ENCODE results near the gene ARF1. TPM values are rescaled to one million over a fixed set of nuclear protein-coding genes. Genes with fewer than 3 reads are reported as not detected.

The ARF1 gene
- total RNA-seq, 1 experiment from 2014 or later: 107 TPM

DNA sequence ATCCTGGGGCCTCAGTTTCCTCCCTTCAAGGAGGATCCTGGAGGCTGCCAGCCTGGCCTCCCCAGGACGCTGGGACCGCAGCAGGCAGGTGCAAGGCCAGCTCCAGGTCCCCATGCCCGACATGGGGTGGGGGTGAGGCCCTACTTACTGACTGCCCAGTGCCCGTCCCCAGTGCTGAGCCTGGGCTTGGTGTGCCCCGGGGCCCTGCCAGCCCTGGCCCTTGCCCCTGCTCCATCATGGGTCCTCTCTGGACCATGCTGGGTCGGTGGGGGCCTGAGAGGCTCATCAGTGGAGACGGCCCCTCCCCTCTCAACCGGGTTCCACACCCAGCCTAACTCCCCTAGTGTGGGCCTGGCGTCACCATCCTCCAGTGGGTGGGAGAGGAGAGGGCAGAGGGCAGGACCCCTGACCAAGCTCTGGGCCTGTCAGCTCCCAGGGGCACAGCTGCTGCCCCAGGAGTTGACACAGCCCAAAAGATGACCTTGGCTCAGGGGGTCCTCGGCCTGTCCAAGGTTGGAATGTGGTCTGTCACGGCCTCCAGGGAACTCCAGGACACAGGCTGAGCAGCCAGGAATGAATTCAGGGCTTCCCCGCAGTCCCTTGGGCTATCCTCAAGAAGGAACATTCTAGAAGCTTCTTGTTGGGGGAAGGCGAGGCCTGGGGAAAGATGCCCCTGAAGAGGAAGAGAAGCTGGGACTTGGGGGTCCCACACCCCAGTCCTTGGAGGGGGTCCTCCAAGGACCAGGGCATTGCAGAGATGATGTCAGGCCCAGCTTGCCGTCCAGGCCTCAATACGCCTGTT lies 17.6 kb upstream of the ARF1 start:
- no peak overlapping the region for H3K9ac ChIP-seq (ENCODE audit: low read length)
- no peak overlapping the region for H3K4me3 ChIP-seq (ENCODE audit: low read length)
- H3K79me2 ChIP-seq (ENCODE audit: low read length): no peaks in the 10 kb centered on the region
- H2AFZ ChIP-seq (ENCODE audit: low read length): no peak overlapping the region
- no peak overlapping the region for H3K27ac ChIP-seq (ENCODE audit: low read length)
- no peak for DNase-seq
- H3K9me2 ChIP-seq (replicated peaks; ENCODE audit: insufficient read depth, low read length): no peaks in the 10 kb centered on the region
- no peaks in the 10 kb centered on the region for H3K9me3 ChIP-seq (ENCODE audit: low read length)
- no peaks in the 10 kb centered on the region for H3K4me1 ChIP-seq (ENCODE audit: low read length)
- H3K27me3 ChIP-seq (ENCODE audit: low read length): no peaks in the 10 kb centered on the region
- no peak overlapping the region for H3K4me2 ChIP-seq (ENCODE audit: low read depth, low read length, poor library complexity, severe bottlenecking)
- H4K20me1 ChIP-seq (ENCODE audit: insufficient read depth, low read depth, low read length): no peaks in the 10 kb centered on the region
- no peaks in the 10 kb centered on the region for H3K36me3 ChIP-seq (ENCODE audit: insufficient read depth, low read length)

DNA sequence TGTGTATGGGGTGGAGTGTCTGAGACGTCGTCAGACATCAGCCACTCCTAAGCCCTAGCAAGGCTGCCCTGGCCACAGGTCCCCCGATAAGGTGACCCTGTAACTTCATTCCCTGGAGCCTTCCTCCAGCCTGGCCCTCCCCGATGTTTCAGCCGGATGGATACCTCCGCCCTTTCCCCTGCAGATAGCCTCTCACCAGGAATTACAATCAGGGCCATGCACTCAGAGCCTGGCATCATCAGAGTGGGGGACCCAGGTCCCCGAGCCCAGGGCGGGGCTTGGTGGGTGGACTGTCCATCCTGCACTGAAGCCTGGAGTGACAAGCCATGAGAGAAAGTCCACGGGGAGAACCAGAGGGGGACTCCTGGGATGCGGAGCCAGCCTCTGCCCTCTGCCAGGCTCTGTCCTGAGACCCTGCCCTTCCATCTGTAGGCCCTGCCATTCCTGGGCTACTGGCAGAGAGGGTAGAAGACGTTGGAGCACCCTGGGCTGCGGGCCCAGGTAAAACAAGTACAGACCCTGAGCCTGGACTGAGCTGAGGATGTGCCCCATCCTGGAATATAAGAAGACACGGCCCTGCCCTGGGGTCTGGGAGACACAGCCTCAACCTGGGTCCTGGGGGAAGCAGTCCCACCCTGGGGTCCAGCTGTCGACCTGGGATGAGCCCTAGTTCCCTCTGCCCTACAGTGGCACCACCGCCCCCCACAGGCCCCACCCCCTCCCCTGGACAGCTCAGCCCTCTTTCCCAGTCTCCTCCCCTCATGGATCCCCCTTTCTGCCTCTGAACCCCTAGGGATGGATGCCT lies 16.8 kb upstream of the ARF1 start:
- Histone ChIP-seq H3K27ac (ENCODE audit: low read length) (no peak overlapping the region), H3K4me1 (ENCODE audit: low read length) (no peaks in the 10 kb centered on the region), H4K20me1 (ENCODE audit: insufficient read depth, low read depth, low read length) (no peaks in the 10 kb centered on the region), H3K9me3 (ENCODE audit: low read length) (no peaks in the 10 kb centered on the region), H2AFZ (ENCODE audit: low read length) (no peak overlapping the region), H3K4me2 (ENCODE audit: low read depth, low read length, poor library complexity, severe bottlenecking) (no peak overlapping the region), H3K27me3 (ENCODE audit: low read length) (no peaks in the 10 kb centered on the region), H3K36me3 (ENCODE audit: insufficient read depth, low read length) (no peaks in the 10 kb centered on the region), H3K79me2 (ENCODE audit: low read length) (no peaks in the 10 kb centered on the region), H3K4me3 (ENCODE audit: low read length) (no peak overlapping the region), H3K9me2 (replicated peaks; ENCODE audit: insufficient read depth, low read length) (no peaks in the 10 kb centered on the region), H3K9ac (ENCODE audit: low read length) (no peak overlapping the region)
- DNase-seq: no peak

DNA sequence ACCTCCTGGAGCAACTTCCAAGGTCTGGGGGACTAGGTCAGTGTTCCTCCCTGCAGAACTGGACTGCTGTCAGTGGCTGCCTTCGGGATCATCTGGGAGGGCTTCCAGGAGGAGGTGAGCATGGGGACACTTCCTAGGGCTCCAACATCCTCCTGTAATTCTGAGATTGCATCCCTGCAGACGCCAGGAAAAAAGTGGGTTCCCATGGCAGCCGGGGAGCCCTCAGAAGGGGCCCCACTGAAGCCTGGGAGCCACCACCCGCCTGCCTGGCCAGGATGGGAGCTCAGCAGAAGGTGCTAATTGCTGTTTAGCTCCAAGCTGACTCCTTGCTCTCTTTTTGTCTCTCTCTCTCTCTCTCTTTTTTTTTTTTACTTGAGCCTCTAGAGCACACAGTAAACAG lies 16.1 kb upstream of the ARF1 start:
- H3K36me3 ChIP-seq (ENCODE audit: insufficient read depth, low read length): no peaks in the 10 kb centered on the region
- H3K9me2 ChIP-seq (replicated peaks; ENCODE audit: insufficient read depth, low read length): no peaks in the 10 kb centered on the region
- H3K27me3 ChIP-seq (ENCODE audit: low read length): no peaks in the 10 kb centered on the region
- H3K4me3 ChIP-seq (ENCODE audit: low read length): no peak overlapping the region
- H3K79me2 ChIP-seq (ENCODE audit: low read length): no peaks in the 10 kb centered on the region
- H4K20me1 ChIP-seq (ENCODE audit: insufficient read depth, low read depth, low read length): no peaks in the 10 kb centered on the region
- no peaks in the 10 kb centered on the region for H3K9me3 ChIP-seq (ENCODE audit: low read length)
- H2AFZ ChIP-seq (ENCODE audit: low read length): no peak overlapping the region
- H3K4me1 ChIP-seq (ENCODE audit: low read length): no peaks in the 10 kb centered on the region
- H3K27ac ChIP-seq (ENCODE audit: low read length): no peak overlapping the region
- H3K9ac ChIP-seq (ENCODE audit: low read length): no peak overlapping the region
- DNase-seq: no peak
- H3K4me2 ChIP-seq (ENCODE audit: low read depth, low read length, poor library complexity, severe bottlenecking): no peak overlapping the region

DNA sequence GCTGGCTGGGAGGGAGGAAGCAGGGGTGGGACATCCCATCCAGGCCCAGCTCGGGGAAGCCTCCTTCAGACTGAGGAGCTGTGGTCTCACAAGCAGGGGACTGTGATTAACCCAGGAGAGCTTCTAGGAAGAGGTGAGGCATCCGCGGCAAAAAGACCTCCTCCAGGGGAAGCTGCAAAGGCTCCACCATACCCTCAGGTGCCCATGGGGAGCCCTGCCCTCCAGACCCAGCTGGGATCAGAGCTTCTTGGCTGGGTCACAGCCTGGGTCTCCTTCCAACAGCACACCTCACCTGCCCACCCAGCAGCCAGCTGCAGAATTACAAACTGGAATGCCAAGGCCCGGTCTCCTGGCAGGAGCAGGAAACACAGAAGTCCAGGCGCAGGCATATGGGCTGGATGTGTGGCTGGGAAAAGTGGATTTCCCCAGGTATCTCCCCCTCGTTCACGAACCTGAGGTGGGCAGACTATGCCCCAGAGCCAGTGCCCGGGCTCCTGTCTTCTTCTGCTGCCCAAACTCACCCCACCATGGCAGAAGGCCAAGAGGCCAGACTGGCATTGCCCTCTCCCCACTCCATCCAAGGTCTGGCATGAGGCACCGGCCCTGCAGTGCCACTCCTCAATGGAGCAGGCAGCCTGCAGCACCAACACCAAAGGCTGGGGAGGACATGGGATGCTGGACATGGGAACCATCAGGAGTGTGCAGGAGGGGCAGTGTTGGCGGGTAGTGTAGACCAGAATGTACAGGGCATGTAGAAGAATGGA lies 15.4 kb upstream of the ARF1 start:
- H3K4me2 ChIP-seq (ENCODE audit: low read depth, low read length, poor library complexity, severe bottlenecking): no peak overlapping the region
- no peak overlapping the region for H2AFZ ChIP-seq (ENCODE audit: low read length)
- H3K27me3 ChIP-seq (ENCODE audit: low read length): no peaks in the 10 kb centered on the region
- H4K20me1 ChIP-seq (ENCODE audit: insufficient read depth, low read depth, low read length): no peaks in the 10 kb centered on the region
- no peak for DNase-seq
- no peaks in the 10 kb centered on the region for H3K4me1 ChIP-seq (ENCODE audit: low read length)
- H3K27ac ChIP-seq (ENCODE audit: low read length): no peak overlapping the region
- H3K9me3 ChIP-seq (ENCODE audit: low read length): no peaks in the 10 kb centered on the region
- H3K9me2 ChIP-seq (replicated peaks; ENCODE audit: insufficient read depth, low read length): no peaks in the 10 kb centered on the region
- H3K9ac ChIP-seq (ENCODE audit: low read length): no peak overlapping the region
- H3K4me3 ChIP-seq (ENCODE audit: low read length): no peak overlapping the region
- H3K79me2 ChIP-seq (ENCODE audit: low read length): no peaks in the 10 kb centered on the region
- H3K36me3 ChIP-seq (ENCODE audit: insufficient read depth, low read length): no peaks in the 10 kb centered on the region

DNA sequence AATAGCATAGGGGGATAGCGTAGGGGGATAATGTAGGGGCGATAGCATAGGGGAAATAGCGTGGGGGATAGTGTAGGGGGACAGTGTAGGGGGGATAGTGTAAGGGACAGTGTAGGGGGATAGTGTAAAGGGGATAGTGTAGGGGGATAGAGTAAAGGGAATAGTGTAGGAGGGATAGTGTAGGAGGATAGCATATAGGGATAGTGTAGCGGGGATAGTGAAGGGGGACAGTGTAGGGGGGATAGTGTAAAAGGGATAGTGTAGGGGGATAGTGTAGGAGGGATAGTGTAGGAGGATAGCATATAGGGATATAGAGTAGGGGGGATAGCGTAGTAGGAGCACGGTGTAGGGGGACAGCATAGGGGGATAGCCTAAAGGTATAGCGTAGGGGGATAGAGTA lies 14.1 kb upstream of the ARF1 start:
- H3K9me2 ChIP-seq (replicated peaks; ENCODE audit: insufficient read depth, low read length): no peaks in the 10 kb centered on the region
- no peak overlapping the region for H3K4me3 ChIP-seq (ENCODE audit: low read length)
- H3K27ac ChIP-seq (ENCODE audit: low read length): no peak overlapping the region
- H3K27me3 ChIP-seq (ENCODE audit: low read length): no peaks in the 10 kb centered on the region
- H3K9me3 ChIP-seq (ENCODE audit: low read length): no peaks in the 10 kb centered on the region
- no peak overlapping the region for H3K9ac ChIP-seq (ENCODE audit: low read length)
- H3K4me2 ChIP-seq (ENCODE audit: low read depth, low read length, poor library complexity, severe bottlenecking): no peak overlapping the region
- no peaks in the 10 kb centered on the region for H3K79me2 ChIP-seq (ENCODE audit: low read length)
- no peaks in the 10 kb centered on the region for H4K20me1 ChIP-seq (ENCODE audit: insufficient read depth, low read depth, low read length)
- H2AFZ ChIP-seq (ENCODE audit: low read length): no peak overlapping the region
- no peaks in the 10 kb centered on the region for H3K36me3 ChIP-seq (ENCODE audit: insufficient read depth, low read length)
- DNase-seq: no peak
- no peaks in the 10 kb centered on the region for H3K4me1 ChIP-seq (ENCODE audit: low read length)

DNA sequence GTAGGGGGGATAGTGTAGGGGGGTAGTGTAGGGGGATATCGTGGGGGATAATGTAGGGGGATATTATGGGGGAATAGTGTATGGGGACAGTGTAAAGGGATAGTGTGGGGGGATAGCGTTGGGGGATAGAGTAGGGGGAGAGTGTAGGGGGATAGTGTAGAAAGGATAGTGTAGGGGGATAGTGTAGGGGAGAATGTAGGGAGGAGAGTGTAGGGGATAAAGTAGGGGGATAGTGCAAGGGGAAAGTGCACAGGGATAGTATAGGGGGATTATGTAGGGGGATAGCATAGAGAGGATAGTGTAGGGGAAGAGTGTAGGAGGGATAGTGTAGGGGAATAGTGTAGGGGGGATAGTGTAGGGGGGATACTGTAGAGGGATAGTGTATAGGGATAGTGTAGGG lies 12.3 kb upstream of the ARF1 start:
- H3K9me2 ChIP-seq (replicated peaks; ENCODE audit: insufficient read depth, low read length): no peaks in the 10 kb centered on the region
- H2AFZ ChIP-seq (ENCODE audit: low read length): no peak overlapping the region
- DNase-seq: no peak
- no peaks in the 10 kb centered on the region for H3K27me3 ChIP-seq (ENCODE audit: low read length)
- H3K27ac ChIP-seq (ENCODE audit: low read length): no peak overlapping the region
- no peaks in the 10 kb centered on the region for H3K9me3 ChIP-seq (ENCODE audit: low read length)
- H3K9ac ChIP-seq (ENCODE audit: low read length): no peak overlapping the region
- H3K4me3 ChIP-seq (ENCODE audit: low read length): no peak overlapping the region
- no peak overlapping the region for H3K4me2 ChIP-seq (ENCODE audit: low read depth, low read length, poor library complexity, severe bottlenecking)
- H3K79me2 ChIP-seq (ENCODE audit: low read length): no peaks in the 10 kb centered on the region
- H4K20me1 ChIP-seq (ENCODE audit: insufficient read depth, low read depth, low read length): peaks cover 5% of the 10 kb centered on the region; the same call in 1 of the 2 replicates
- no peaks in the 10 kb centered on the region for H3K36me3 ChIP-seq (ENCODE audit: insufficient read depth, low read length)
- no peaks in the 10 kb centered on the region for H3K4me1 ChIP-seq (ENCODE audit: low read length)

DNA sequence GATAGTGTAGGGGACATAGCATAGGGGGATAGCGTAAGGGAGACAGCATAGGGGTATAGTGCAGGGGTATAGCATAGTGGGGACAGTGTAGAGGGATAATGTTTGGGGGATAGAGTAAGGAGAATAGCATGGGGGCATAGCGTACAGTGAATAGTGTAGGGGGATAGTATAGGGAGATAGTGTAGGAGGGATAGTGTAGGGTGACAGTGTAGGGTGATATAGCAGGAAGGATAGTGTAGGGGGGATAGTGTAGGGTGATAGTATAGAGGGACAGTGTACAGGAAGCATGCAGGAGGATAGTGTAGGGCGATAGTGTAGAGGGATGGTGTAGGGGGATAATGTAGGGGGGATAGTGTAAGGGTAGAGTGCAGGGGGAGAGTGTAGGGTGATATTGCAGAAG lies 11.7 kb upstream of the ARF1 start:
- H3K79me2 ChIP-seq (ENCODE audit: low read length): no peaks in the 10 kb centered on the region
- H2AFZ ChIP-seq (ENCODE audit: low read length): no peak overlapping the region
- no peak overlapping the region for H3K9ac ChIP-seq (ENCODE audit: low read length)
- no peaks in the 10 kb centered on the region for H3K4me1 ChIP-seq (ENCODE audit: low read length)
- no peak overlapping the region for H3K27ac ChIP-seq (ENCODE audit: low read length)
- no peak overlapping the region for H3K4me2 ChIP-seq (ENCODE audit: low read depth, low read length, poor library complexity, severe bottlenecking)
- H4K20me1 ChIP-seq (ENCODE audit: insufficient read depth, low read depth, low read length): peaks cover 5% of the 10 kb centered on the region; the same call in 1 of the 2 replicates
- no peak overlapping the region for H3K4me3 ChIP-seq (ENCODE audit: low read length)
- H3K9me2 ChIP-seq (replicated peaks; ENCODE audit: insufficient read depth, low read length): no peaks in the 10 kb centered on the region
- DNase-seq: no peak
- no peaks in the 10 kb centered on the region for H3K36me3 ChIP-seq (ENCODE audit: insufficient read depth, low read length)
- H3K9me3 ChIP-seq (ENCODE audit: low read length): no peaks in the 10 kb centered on the region
- H3K27me3 ChIP-seq (ENCODE audit: low read length): no peaks in the 10 kb centered on the region
